Measurements from ENCODE around the gene RAB11FIP5.
"Not testable (repeated sequence)": the region's sequence is repeated elsewhere in the genome, so short reads cannot be mapped to it uniquely, and the experiment has no call there.

The RAB11FIP5 gene, protein sequence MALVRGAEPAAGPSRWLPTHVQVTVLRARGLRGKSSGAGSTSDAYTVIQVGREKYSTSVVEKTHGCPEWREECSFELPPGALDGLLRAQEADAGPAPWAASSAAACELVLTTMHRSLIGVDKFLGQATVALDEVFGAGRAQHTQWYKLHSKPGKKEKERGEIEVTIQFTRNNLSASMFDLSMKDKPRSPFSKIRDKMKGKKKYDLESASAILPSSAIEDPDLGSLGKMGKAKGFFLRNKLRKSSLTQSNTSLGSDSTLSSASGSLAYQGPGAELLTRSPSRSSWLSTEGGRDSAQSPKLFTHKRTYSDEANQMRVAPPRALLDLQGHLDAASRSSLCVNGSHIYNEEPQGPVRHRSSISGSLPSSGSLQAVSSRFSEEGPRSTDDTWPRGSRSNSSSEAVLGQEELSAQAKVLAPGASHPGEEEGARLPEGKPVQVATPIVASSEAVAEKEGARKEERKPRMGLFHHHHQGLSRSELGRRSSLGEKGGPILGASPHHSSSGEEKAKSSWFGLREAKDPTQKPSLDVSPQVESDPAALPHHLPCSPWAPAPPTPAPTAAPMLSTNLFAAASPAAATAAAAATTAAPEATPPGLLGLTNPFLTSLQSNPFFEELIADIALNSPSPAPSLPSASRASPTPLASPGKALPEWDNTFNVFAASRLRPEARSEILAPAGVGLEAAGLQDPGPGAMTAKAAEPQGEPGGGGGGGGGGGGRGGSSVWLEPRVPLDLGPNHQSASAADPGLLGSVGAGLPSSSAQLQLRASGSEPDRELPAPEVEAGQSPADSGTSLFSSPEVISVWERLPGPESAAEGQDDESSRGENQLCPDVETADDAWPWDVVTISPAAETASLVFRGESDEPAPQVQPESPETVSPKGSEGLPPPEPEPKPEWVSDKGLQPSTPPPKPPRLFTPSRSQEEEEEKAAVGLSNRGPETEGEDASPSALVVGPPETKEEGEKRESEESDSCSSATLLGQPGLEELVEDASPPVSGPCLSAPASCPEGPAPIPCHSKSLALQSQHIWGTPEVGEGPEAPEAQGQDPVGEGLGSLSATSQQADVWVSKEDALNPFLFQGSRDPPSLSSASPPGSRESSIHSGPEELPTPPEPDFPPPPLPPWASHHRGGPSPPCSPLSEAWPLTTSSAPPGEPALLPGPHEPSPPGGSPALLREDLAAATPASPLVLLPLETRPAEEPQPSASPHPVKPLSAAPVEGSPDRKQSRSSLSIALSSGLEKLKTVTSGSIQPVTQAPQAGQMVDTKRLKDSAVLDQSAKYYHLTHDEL (N-terminal part only)

GRCh38 chr2:73112913-73113854, at the start of gene RAB11FIP5:
Gene RAB11FIP5 (minus strand): TSS chr2:73112948. CDS start chr2:73112777, 171 bp downstream.
- DNase-seq = peak; percentile 65 to 75

GRCh38 chr2:73156539-73157124, 43.9 kb upstream of the RAB11FIP5 start:
- peak; percentile 30 to 36 for DNase-seq

GRCh38 chr2:73142937-73143336, 30.2 kb upstream of the RAB11FIP5 start:
- no peak for DNase-seq

- no peak for DNase-seq
These were observed 29.1 kb upstream of the RAB11FIP5 start for GRCh38 chr2:73141896-73142295.

DNA sequence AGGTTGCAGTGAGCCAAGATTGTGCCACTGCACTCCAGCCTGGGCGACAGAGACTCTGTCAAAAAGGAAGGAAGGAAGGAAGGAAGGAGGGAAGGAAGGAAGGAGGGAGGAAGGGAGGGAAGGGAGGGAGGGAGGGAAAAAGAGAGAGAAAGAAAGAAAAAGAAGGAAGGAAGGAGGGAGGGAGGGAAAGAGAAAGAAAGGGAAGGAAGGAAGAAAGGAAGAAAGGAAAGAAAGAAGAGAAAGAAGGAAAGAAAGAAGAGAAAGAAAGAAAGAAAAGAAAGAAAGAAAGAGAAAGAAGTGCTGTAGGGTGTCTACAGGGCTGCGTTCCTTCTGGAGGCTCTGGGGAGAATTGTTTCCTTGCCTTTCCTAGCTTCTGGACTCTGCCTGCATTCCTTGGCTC, 22.5 kb upstream of the RAB11FIP5 start:
- no peak for DNase-seq

- DNase-seq = no peak
These were observed 21.7 kb upstream of the RAB11FIP5 start for GRCh38 chr2:73134471-73134870.

DNA sequence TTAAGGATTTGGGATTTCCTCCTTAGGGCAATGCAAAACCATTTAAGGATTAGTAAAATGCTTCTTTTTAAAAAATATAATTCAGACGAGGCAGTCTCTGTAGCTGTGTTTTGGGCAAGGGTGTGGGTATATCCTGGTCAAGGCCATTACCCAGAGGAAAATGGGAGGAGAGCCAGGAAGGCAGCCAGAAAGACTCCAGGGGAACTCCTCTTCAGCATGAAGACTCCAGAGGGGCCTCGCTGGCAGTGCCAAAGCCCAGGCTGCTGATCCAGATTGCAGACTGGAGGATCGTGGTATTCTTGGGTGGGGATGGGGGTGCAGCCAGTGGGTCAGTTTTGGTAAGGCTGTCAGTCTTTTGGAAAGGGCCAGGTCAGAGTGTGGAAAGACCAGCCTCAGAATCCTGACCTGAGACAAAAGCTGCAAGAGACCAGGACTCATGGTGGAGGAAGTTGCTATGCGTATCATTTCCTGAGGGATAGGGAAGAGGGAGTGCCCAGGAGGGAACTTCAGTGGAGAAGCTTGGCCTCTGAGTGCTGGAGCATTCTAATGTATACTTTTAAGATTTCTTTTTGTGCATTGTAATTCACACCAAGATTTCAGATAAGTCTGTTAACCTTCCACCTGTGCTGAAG, 20.9 kb upstream of the RAB11FIP5 start:
- no peak for DNase-seq

DNA sequence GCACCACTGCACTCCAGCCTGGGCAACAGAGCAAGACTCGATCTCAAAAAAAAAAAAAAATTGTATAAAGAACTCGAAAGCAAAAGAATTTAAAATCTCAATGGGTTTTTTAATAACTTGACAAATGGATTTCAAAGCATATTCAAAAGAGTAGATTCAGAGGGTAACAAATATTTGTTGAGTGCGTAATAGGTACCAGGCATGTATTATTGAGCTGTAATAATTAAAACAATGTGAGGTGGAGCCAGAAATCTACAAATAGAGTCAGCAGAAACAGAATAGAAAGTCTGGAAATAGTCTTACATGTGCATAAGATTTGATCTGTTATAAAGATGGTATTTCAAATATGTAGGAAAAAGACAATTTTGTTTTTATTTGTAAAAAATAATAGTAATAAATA, 19.1 kb upstream of the RAB11FIP5 start:
- DNase-seq = no peak

- DNase-seq = no peak
These were observed 18.0 kb upstream of the RAB11FIP5 start for GRCh38 chr2:73130790-73131189.

DNA sequence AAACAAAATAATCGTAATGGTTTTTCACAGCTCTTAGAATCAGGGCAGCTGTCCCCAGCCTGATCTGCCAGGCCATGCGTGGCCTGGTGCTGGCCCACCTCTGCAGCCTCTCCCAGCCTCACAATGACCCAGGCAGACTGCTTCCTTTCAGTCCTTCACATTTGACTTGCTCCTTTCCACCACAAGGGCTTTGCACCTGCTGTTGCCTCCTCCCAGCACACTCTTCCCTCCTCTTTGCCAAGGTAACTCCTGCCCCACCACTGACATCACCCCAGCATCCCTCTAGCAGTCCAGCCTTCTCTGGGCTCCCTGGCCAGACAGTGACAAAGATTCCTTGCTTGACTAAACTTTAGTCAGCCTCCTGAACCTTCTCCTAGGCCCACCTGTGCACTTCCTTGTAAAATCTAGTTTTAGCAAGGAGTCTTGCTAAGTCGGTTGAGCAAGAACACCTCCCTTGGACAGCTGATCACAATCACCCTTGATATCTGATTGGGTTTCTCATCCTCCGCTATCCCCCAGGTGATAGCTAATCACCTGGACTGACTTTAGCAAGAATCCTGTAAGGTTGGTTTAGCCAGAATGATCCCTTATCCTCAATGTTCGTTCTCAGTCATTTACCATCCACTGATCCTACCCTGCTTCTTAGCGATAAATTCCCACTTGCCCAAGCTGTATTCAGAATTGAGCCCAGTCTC, 16.2 kb upstream of the RAB11FIP5 start:
- DNase-seq = no peak

- no peak for DNase-seq
These were observed 9.8 kb upstream of the RAB11FIP5 start for GRCh38 chr2:73122536-73122935.

- DNase-seq = not testable (repeated sequence)
These were observed 7.0 kb upstream of the RAB11FIP5 start for GRCh38 chr2:73119611-73120239.

DNA sequence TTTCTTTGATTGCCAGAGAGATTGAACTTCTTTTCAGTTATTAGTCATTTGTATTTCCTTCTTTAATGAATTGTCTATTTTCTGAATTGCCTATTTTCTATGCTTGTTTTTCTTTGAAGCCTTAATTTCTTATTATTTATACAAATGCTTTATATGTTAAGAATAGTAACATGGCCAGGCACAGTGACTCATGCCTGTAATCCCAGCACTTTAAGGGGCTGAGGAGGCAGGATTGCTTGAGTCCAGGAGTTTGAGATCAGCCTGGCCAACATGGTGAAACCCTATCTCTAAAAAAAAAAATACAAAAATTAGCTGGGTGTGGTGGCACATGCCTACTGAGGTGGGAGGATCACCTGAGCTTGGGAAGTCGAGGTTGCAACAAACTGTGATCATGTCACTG, 4.7 kb upstream of the RAB11FIP5 start:
- DNase-seq = no peak

DNA sequence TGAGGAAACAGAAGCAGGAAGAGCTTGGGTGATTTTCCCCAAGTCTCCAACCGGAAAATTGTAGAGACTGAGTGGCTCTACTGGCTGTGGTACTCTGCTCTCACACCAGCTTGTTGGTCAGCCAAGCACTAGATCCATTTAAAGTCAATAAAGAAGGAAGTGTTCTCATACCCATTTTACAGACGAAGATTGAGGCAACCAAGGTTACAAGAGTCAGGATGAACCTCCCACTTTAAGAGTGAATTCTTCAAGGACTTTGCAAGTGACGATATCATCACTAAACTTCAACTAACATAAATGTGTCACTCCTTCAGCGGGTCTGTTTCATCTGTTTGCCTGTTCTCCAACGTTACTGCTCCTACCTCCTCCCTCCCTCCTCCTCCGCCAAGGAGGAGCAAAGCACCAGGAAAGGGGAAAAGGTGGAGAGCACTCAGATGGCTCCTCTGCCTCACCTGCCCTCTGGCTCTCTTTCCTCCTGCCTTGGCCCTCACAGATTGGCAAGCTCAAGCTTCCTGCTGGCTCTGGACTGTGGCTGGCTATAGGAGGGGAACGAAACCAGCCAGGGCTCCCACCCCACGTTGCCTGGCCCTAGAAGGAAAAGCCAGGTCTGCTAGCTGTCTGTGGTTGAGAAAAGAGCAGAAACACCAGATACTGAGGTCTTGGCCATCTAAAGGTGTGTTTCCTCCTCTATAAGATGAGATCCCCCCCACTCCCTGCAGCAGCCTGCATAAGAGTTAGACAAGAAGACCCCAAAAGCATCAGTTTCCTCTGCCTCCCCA, 3.6 kb upstream of the RAB11FIP5 start:
- DNase-seq = no peak

DNA sequence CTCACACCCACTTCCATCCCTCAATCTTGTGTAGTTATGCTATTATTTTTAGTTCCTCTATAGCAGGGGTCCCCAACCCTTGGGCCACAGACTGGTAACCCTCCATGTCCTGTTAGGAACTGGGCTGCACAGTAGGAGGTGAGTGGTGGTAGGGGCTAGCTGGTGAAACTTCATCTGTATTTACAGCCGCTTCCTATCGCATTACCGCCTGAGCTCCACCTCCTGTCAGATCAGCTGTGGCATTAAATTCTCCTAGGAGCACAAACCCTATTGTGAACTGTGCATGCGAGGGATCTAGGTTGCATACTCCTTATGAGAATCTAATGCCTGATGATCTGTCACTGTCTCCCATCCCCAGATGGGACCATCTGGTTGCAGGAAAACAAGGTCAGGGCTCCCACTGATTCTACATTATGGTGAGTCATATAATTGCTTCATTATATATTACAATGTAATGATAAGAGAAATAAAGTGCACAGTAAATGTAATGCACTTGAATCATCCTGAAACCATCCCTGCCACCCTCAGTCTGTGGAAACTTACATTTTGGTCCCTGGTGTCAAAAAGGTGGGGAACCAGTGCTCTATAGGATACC, 1.6 kb upstream of the RAB11FIP5 start:
- DNase-seq = no peak

- DNase-seq = peak in 1 of 2 donors; percentile 16
These were observed 479 bp downstream of the RAB11FIP5 start for GRCh38 chr2:73112026-73112912.

Measured in stimulated activated CD4-positive, alpha-beta T cell treated with anti-CD3 and anti-CD28 coated beads, Interleukin-2, amount 100 ng/mL, for 48 hours (primary cell).